Bronchial epithelial cell (primary cell): Measurements from ENCODE around the gene PCCA. TPM values are rescaled to one million over a fixed set of nuclear protein-coding genes. Genes with fewer than 3 reads are reported as not detected.

Experiments
- DNase-seq: peaks from one replicate; pipeline ENCODE4 v3.0.0-alpha.2; 2010; ENCODE audit warnings: low read depth
- FAIRE-seq: peaks from 2 replicates; lab custom pipeline; 2011; peaks lifted over from hg19 to GRCh38; lab: Jason Lieb, UNC
- H3K27me3 ChIP-seq: 2 replicates; pipeline ENCODE4 v1.5.1; 2011; ENCODE audit warnings: low read length; ENCODE audit not compliant: control insufficient read depth, insufficient read depth
- H3K36me3 ChIP-seq: 2 replicates; pipeline ENCODE4 v1.5.1; 2011; ENCODE audit warnings: low read length; ENCODE audit not compliant: control insufficient read depth, insufficient read depth
- H3K4me3 ChIP-seq: 2 replicates; pipeline ENCODE4 v1.5.1; 2011; ENCODE audit warnings: mild to moderate bottlenecking, low read depth, low read length, control low read depth
- total RNA-seq: library from RNA; depleted of rRNA; stranded (reverse); fragments of >200 nt; gene quantifications from 2 replicates; pipeline ENCODE4 v1.2.1, GENCODE V29; 2014
- TF ChIP-seq, protein P1 (sequence below): IDR thresholded peaks from 2 replicates; pipeline ENCODE4 v1.5.1; 2011; ENCODE audit warnings: mild to moderate bottlenecking, moderate library complexity, low read length, control low read depth, inconsistent platforms; ENCODE audit not compliant: insufficient read depth, severe bottlenecking

Gene PCCA
- total RNA-seq, 1 donor from 2014 or later = 27.1 TPM

DNA sequence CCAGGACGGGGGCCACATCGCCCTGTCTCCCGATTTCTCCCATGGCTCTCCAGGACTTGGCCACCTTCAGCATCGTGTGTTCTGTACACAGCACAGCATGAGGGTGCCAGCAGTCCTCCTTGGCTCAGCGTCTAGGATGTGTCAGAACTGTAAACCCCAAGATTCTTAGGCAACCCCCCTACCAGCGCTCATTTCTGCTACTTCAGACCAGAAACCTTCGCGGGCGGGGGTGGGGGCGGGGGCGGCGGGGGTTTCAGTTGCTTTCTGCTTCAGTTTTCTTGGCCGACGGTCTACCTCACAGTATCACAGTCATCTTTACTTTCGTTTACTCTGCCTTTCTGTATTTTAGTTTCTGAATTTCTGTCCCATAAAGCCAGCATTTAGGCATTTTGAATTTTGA lies 417.3 kb downstream of the PCCA start:
- TF ChIP-seq, protein P1, sequence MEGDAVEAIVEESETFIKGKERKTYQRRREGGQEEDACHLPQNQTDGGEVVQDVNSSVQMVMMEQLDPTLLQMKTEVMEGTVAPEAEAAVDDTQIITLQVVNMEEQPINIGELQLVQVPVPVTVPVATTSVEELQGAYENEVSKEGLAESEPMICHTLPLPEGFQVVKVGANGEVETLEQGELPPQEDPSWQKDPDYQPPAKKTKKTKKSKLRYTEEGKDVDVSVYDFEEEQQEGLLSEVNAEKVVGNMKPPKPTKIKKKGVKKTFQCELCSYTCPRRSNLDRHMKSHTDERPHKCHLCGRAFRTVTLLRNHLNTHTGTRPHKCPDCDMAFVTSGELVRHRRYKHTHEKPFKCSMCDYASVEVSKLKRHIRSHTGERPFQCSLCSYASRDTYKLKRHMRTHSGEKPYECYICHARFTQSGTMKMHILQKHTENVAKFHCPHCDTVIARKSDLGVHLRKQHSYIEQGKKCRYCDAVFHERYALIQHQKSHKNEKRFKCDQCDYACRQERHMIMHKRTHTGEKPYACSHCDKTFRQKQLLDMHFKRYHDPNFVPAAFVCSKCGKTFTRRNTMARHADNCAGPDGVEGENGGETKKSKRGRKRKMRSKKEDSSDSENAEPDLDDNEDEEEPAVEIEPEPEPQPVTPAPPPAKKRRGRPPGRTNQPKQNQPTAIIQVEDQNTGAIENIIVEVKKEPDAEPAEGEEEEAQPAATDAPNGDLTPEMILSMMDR = no peak
- FAIRE-seq (no peak), DNase-seq (no peak)
- Histone ChIP-seq H3K36me3 (no peaks in the 10 kb centered on the region), H3K27me3 (no peaks in the 10 kb centered on the region), H3K4me3 (no peak overlapping the region)

DNA sequence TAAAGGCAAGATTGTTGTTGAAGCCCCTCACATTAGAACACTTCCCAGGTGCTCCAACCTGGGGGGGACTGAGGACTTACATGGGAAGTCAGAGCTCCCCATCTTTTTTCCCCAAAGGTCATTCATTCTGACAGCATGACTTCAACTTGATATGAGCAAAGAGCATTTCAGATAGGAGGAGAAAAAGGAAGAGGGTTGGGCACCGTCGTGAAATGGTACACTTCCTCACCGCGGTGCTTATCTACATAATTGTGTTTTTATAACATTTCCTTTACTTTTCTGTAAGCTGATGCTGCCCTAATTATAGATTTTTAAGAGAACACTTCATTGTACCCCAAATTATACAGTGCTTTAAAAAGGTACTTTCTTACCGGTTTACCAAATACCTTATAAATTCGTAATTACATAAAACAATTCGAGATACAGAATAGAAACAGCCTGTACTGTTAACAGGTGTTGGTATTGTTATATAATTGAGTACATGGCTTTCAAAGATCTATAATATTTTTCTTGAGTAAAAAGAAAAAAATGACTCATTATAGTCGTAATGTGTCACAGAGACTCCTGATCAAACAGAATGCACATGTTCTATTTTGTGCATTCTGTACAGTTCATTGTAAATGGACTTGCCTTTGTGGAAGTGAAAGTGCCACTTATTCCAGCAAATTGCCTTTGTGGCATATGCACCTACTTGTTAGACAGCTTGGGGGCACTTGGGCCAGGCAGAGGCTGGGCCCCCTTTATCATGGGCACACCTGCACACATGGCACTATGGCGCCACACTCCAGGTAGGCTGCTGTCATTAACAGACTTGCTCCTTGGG lies 417.9 kb downstream of the PCCA start:
- TF ChIP-seq, protein P1 = no peak
- H3K4me3 ChIP-seq = no peak overlapping the region
- H3K36me3 ChIP-seq = no peaks in the 10 kb centered on the region
- no peaks in the 10 kb centered on the region for H3K27me3 ChIP-seq
- FAIRE-seq = no peak
- no peak for DNase-seq

DNA sequence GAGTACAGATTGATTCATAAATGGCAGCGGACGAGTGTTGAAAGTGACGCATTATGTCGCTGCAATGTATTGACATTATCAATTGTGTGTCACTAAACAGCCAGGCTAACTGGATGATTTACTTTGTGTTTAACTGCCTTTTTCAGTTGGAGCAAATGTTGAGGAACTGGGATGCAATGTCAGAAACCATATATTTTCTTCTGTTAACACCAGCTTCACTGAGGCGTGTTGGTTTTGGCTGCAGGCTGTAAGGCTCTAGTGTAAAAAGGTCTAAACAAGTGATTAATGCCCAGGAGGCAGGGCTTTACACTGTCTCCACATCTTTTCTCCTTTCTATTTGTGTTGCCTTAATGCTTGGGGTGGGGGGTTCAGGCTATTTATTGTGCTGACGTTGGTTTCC lies 419.6 kb downstream of the PCCA start:
- no peak for FAIRE-seq
- Histone ChIP-seq H3K4me3 (no peak overlapping the region), H3K27me3 (no peaks in the 10 kb centered on the region), H3K36me3 (no peaks in the 10 kb centered on the region)
- TF ChIP-seq, protein P1 = no peak
- DNase-seq = no peak

DNA sequence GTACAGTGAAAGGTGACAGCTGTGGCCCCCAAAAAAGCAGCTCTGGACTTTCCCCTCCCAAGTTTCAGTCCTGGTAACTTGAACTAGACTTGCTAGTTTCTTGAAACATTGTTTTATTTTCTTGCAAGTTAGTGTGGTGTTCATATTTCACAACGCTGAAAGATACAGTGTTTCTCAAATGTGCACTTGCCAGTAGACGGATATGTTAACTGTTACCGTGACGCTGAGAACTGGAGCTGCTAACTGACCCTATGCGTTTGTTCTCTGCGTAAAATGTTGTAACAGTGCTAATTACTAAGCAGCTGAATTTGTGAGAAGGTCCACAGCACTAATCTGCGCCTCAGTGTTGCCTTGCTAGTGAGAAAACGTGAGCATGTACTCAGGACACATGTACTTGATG lies 420.1 kb downstream of the PCCA start:
- H3K36me3 ChIP-seq = no peaks in the 10 kb centered on the region
- TF ChIP-seq, protein P1 = no peak
- H3K4me3 ChIP-seq = no peak overlapping the region
- FAIRE-seq (peak; percentile 18), DNase-seq (no peak)
- H3K27me3 ChIP-seq = no peaks in the 10 kb centered on the region

DNA sequence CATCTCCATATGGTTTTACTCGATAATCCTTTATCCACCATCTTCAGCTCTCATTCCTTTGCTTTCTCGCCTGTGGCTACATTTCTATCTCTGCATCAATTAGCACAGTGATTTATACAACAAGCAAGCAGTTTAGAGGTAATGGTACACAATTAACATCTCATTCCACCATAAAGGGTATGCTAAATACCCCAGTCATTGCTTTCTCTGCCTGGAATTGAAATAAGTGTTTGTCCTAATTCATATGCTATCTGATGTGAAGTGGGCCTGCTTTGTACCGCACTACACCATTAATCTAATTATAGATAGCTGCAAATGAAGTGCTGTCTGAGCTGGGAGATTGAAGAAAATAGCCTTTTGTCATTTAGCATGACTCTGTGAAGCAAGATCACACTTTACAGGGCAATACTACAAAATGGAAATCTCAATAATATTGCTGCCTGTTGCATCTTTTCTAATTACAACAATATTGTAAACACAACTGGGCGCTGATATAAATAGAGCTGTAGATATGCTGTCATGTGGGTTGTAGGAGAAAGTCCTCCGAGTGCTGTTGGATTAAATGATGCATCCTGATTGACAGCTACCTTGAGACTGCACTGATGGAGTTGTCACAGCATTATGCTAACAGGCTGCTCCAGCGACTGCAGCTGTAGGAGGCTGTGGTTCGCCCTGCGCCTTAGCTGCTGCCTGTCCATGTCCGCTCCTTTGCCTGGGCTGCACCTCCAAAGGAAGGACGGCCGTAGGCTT lies 421.5 kb downstream of the PCCA start:
- H3K27me3 ChIP-seq = no peaks in the 10 kb centered on the region
- FAIRE-seq (no peak), DNase-seq (no peak)
- H3K36me3 ChIP-seq = peaks cover under 1% of the 10 kb centered on the region
- TF ChIP-seq, protein P1 = no peak
- H3K4me3 ChIP-seq = no peak overlapping the region
